A549 (cell line): ENCODE measurements around the gene SPECC1L. TPM values are rescaled to one million over a fixed set of nuclear protein-coding genes. Genes with fewer than 3 reads are reported as not detected.

ENCODE experiments used
- ATAC-seq, 2 experiments: fragments of 200-7000 bp in 1 of 2; fragments of >200 bp in 1 of 2; cut with Nextera tagmentation in 1 of 2; cut with Tn5 transposase in 1 of 2; 3 replicates each; pipeline versions ENCODE4 v1.8.0 to v1.9.1; 2018 to 2020; ENCODE audit warnings: mild to moderate bottlenecking in 1 of 2, moderate library complexity in 1 of 2
- CTCF ChIA-PET: fragments of 300-600 bp; sonication (Branson Sonifier 250); formaldehyde crosslinking; extraction: SDS; loops from one replicate; lab custom pipeline; 2021; ENCODE audit warnings: antibody characterized with exemption, inconsistent platforms; lab: Yijun Ruan, JAX
- POLR2A ChIA-PET: fragments of 350-600 bp; formaldehyde crosslinking; extraction: SDS; loops from one replicate; lab custom pipeline; 2021; ENCODE audit warnings: antibody characterized with exemption, inconsistent platforms; lab: Yijun Ruan, JAX
- DNase-seq, 2 experiments: peaks; one replicate each; pipeline versions ENCODE4 v3.0.0 to v3.0.0-alpha.2; 2011 to 2016; ENCODE audit warnings: low read depth in 1 of 2, low spot score in 1 of 2
- FAIRE-seq: peaks from 2 replicates; lab custom pipeline; 2011; peaks lifted over from hg19 to GRCh38; lab: Jason Lieb, UNC
- H3K27ac ChIP-seq, 2 experiments: fragments of >200 bp; sonication (Bioruptor Twin); formaldehyde crosslinking; 3 replicates each; pipeline ENCODE4 v1.5.1; 2016 to 2017
- H3K4me1 ChIP-seq: fragments of >200 bp; sonication (Bioruptor Twin); formaldehyde crosslinking; 3 replicates; pipeline ENCODE4 v1.6.1; 2016
- H3K4me2 ChIP-seq: fragments of >200 bp; sonication (Bioruptor Twin); formaldehyde crosslinking; 3 replicates; pipeline ENCODE4 v1.6.1; 2016
- H3K4me3 ChIP-seq: fragments of >200 bp; sonication (Bioruptor Twin); formaldehyde crosslinking; 3 replicates; pipeline ENCODE4 v1.5.1; 2016
- H3K9me3 ChIP-seq: fragments of >200 bp; sonication (Bioruptor Twin); formaldehyde crosslinking; 3 replicates; pipeline ENCODE4 v1.6.1; 2016
- BCL3 ChIP-seq: fragments of >200 bp; sonication (Bioruptor Twin); formaldehyde crosslinking; IDR thresholded peaks from 3 replicates; pipeline ENCODE4 v1.6.1; 2016
- BHLHE40 ChIP-seq: IDR thresholded peaks from 2 replicates; pipeline ENCODE4 v1.6.1; 2012; ENCODE audit warnings: low read depth, low read length, inconsistent platforms
- CBX8 ChIP-seq: fragments of 200-600 bp; sonication (generic); IDR thresholded peaks from 2 replicates; pipeline ENCODE4 v1.6.1; 2016
- CHD2 ChIP-seq: fragments of 150-350 bp; IDR thresholded peaks from 2 replicates; pipeline ENCODE4 v1.6.1; 2014; ENCODE audit warnings: low read length; ENCODE audit not compliant: partially characterized antibody
- CTCF ChIP-seq: fragments of >200 bp; sonication (Bioruptor Twin); formaldehyde crosslinking; IDR thresholded peaks from 3 replicates; pipeline ENCODE4 v1.5.1; 2016
- E2F6 ChIP-seq: IDR thresholded peaks from 2 replicates; pipeline ENCODE4 v1.6.1; 2012; ENCODE audit warnings: low read depth, borderline replicate concordance
- EHF ChIP-seq: fragments of 250-450 bp; sonication (Bioruptor Pico); IDR thresholded peaks from 2 replicates; pipeline ENCODE4 v1.5.0; 2020; ENCODE audit warnings: mild to moderate bottlenecking
- ELK1 ChIP-seq: fragments of 150-350 bp; IDR thresholded peaks from 2 replicates; pipeline ENCODE4 v1.6.1; 2014; ENCODE audit warnings: low read depth, mild to moderate bottlenecking, low read length
- EP300 ChIP-seq, 2 experiments: fragments of >200 bp; sonication (Bioruptor Twin); formaldehyde crosslinking; IDR thresholded peaks; 2 replicates in 1 of 2; 3 replicates in 1 of 2; pipeline ENCODE4 v1.6.1; 2016 to 2017
- FOXS1 ChIP-seq: fragments of 250-450 bp; sonication (Bioruptor Pico); IDR thresholded peaks from 2 replicates; pipeline ENCODE4 v1.5.0; 2020; ENCODE audit warnings: mild to moderate bottlenecking, moderate library complexity
- GATA3 ChIP-seq: IDR thresholded peaks from 2 replicates; pipeline ENCODE4 v1.6.1; 2012; ENCODE audit warnings: borderline replicate concordance
- HES2 ChIP-seq: fragments of >200 bp; sonication (Bioruptor Twin); formaldehyde crosslinking; IDR thresholded peaks from 2 replicates; pipeline ENCODE4 v1.6.1; 2016
- HMGXB4 ChIP-seq: fragments of 250-450 bp; sonication (Bioruptor Pico); IDR thresholded peaks from 2 replicates; pipeline ENCODE4 v1.5.0; 2021; ENCODE audit warnings: mild to moderate bottlenecking, moderate library complexity, borderline replicate concordance
- HOXA7 ChIP-seq: fragments of 250-450 bp; sonication (Bioruptor Pico); IDR thresholded peaks from 2 replicates; pipeline ENCODE4 v1.5.0; 2020; ENCODE audit warnings: mild to moderate bottlenecking, moderate library complexity
- KDM5A ChIP-seq: fragments of 200-600 bp; sonication (generic); IDR thresholded peaks from 2 replicates; pipeline ENCODE4 v1.6.1; 2016; ENCODE audit warnings: antibody characterized with exemption, mild to moderate bottlenecking
- MAX ChIP-seq: IDR thresholded peaks from 2 replicates; pipeline ENCODE4 v1.6.1; 2012
- MAZ ChIP-seq: fragments of 150-350 bp; IDR thresholded peaks from 2 replicates; pipeline ENCODE4 v1.6.1; 2014; ENCODE audit warnings: antibody characterized with exemption, low read depth, low read length, borderline replicate concordance
- NPAS2 ChIP-seq: fragments of 250-450 bp; sonication (Bioruptor Pico); IDR thresholded peaks from 2 replicates; pipeline ENCODE4 v1.8.0; 2022; ENCODE audit warnings: mild to moderate bottlenecking, moderate library complexity, borderline replicate concordance
- POLR2AphosphoS2 ChIP-seq: conservative IDR thresholded peaks from 2 replicates; pipeline ENCODE4 v1.6.1; 2012; ENCODE audit warnings: low read length, improper control_type of control experiment, inconsistent platforms
- RCOR1 ChIP-seq: fragments of 150-350 bp; IDR thresholded peaks from 2 replicates; pipeline ENCODE4 v1.6.1; 2014; ENCODE audit warnings: antibody characterized with exemption, low read length, low read depth
- RFX5 ChIP-seq: fragments of 450-650 bp; IDR thresholded peaks from 2 replicates; pipeline ENCODE4 v1.7.1; 2014; ENCODE audit warnings: antibody characterized with exemption, mild to moderate bottlenecking, moderate library complexity
- RNF2 ChIP-seq: fragments of 200-600 bp; sonication (generic); IDR thresholded peaks from 2 replicates; pipeline ENCODE4 v1.6.1; 2016; ENCODE audit warnings: low read depth, mild to moderate bottlenecking, antibody characterized with exemption, moderate library complexity, borderline replicate concordance
- SREBF2 ChIP-seq: fragments of 450-650 bp; IDR thresholded peaks from 2 replicates; pipeline ENCODE4 v1.6.1; 2014; ENCODE audit warnings: mild to moderate bottlenecking, moderate library complexity
- TFCP2L1 ChIP-seq: fragments of 250-450 bp; sonication (Bioruptor Pico); IDR thresholded peaks from 2 replicates; pipeline ENCODE4 v1.5.0; 2021; ENCODE audit warnings: mild to moderate bottlenecking
- TP53 ChIP-seq: fragments of 250-450 bp; sonication (Bioruptor Pico); IDR thresholded peaks from 2 replicates; pipeline ENCODE4 v1.5.0; 2021; ENCODE audit warnings: mild to moderate bottlenecking, moderate library complexity
- USF2 ChIP-seq: fragments of 450-650 bp; IDR thresholded peaks from 2 replicates; pipeline ENCODE4 v1.6.1; 2014; ENCODE audit warnings: antibody characterized with exemption
- ZFP36 ChIP-seq: fragments of 450-650 bp; IDR thresholded peaks from 2 replicates; pipeline ENCODE4 v1.6.1; 2014; ENCODE audit warnings: borderline replicate concordance; ENCODE audit not compliant: partially characterized antibody
- ZSCAN20 ChIP-seq: fragments of 250-450 bp; sonication (Bioruptor Pico); IDR thresholded peaks from 2 replicates; pipeline ENCODE4 v1.8.0; 2022; ENCODE audit warnings: mild to moderate bottlenecking, moderate library complexity
- WGBS: methylation state at CpG from one replicate; pipeline ENCODE4 v1.1.6; 2017; ENCODE audit errors: missing lambda C conversion rate; 5-methylcytosine and 5-hydroxymethylcytosine counted together
- polyA plus RNA-seq, 4 experiments: library from polyadenylated mRNA; depleted of rRNA in 3 of 4; stranded (reverse); fragments of >200 nt; fragmentation: RNase III in 1 of 4; extraction: RNeasy Plus Mini Kit Qiagen cat#74134 plus additional on column Dnase treatment in 1 of 4; gene quantifications; 2 replicates in 3 of 4; 3 replicates in 1 of 4; pipeline ENCODE4 v1.2.3, GENCODE V29; 2011 to 2017

Gene SPECC1L
- polyA plus RNA-seq, 2 of the 4 experiments (the other 2 are of a cell fraction) = 14.8 to 25.2 TPM

- no peak overlapping the region for H3K4me2 ChIP-seq
- TF ChIP-seq CHD2 = no peak
- no peak for TF ChIP-seq TFCP2L1 (CRISPR knock-in tag)
- no peak for TF ChIP-seq TP53 (CRISPR knock-in tag)
- TF ChIP-seq ZFP36 = no peak
- TF ChIP-seq ELK1 = no peak
- TF ChIP-seq USF2 = no peak
- TF ChIP-seq RNF2 = no peak
- no peak for TF ChIP-seq GATA3
- TF ChIP-seq E2F6 = no peak
- no peak for TF ChIP-seq ZSCAN20 (CRISPR knock-in tag)
- TF ChIP-seq EHF (CRISPR knock-in tag) = no peak
- TF ChIP-seq RFX5 = no peak
- no peak for TF ChIP-seq NPAS2 (CRISPR knock-in tag)
- TF ChIP-seq CTCF = no peak
- TF ChIP-seq SREBF2 = no peak
- TF ChIP-seq EP300 (IDR thresholded peaks at IDR 0.05) = no peak
- no peak for TF ChIP-seq POLR2AphosphoS2
- no peak overlapping the region for H3K27ac ChIP-seq
- no peak for FAIRE-seq
- DNase-seq = no peak
- ChIA-PET CTCF (no interaction called here), POLR2A (no interaction called here)
- H3K4me3 ChIP-seq = no peak overlapping the region
- whole genome bisulfite sequencing = 90% methylated on average over 1 of the region's 1 CpG
- no peaks in the 10 kb centered on the region for H3K9me3 ChIP-seq
- no peak for ATAC-seq
- H3K4me1 ChIP-seq = no peaks in the 10 kb centered on the region
These were observed 119.0 kb downstream of the SPECC1L start for GRCh38 chr22:24389680-24390079.

GRCh38 chr22:24390156-24390555 is 119.5 kb downstream of the SPECC1L start:
- no peak for ATAC-seq
- TF ChIP-seq E2F6 (no peak), FOXS1 (CRISPR knock-in tag) (no peak), HES2 (no peak), MAX (no peak), MAZ (no peak), BCL3 (no peak), KDM5A (no peak), RCOR1 (no peak), HMGXB4 (no peak), CBX8 (no peak), TP53 (CRISPR knock-in tag) (no peak), HOXA7 (CRISPR knock-in tag) (no peak), BHLHE40 (no peak)
- H3K4me3 ChIP-seq = no peak overlapping the region
- H3K4me1 ChIP-seq = no peaks in the 10 kb centered on the region
- no peak overlapping the region for H3K27ac ChIP-seq
- no peaks in the 10 kb centered on the region for H3K9me3 ChIP-seq
- 91% methylated on average over 2 of the region's 2 CpGs for WGBS
- CTCF ChIA-PET = interaction anchor here (1.5 kb wide), 1 partner anchor 22 kb away, joined by 3 read pairs; no protein-coding TSS in a partner anchor
- no peak overlapping the region for H3K4me2 ChIP-seq
- POLR2A ChIA-PET = no interaction called here
- no peak for DNase-seq
- FAIRE-seq = no peak
